Measurements from ENCODE around the gene ABCC1.
"Not testable (repeated sequence)": the region's sequence is repeated elsewhere in the genome, so short reads cannot be mapped to it uniquely, and the experiment has no call there.

ABCC1 gene

DNA sequence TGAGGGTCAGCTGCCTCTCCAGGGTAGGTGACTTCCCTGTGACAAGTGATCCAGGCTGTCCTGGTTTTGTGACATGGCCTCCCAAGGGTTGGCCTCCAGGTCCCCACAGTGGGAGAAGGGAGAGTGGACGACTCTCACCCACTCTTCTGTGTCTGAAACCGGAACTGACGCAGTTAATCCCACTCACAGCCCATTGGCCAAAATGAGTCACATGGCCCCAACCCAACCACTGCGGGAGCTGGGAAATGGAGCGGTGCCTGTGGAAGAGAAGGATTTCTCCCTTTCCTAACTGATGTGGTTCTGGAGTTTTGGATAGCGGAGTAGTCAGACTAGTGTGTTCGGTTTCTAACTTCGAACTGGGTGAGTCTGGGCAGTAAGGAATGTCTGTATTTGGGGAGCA is 194.5 kb downstream of the ABCC1 start:
- ATAC-seq: no peak

DNA sequence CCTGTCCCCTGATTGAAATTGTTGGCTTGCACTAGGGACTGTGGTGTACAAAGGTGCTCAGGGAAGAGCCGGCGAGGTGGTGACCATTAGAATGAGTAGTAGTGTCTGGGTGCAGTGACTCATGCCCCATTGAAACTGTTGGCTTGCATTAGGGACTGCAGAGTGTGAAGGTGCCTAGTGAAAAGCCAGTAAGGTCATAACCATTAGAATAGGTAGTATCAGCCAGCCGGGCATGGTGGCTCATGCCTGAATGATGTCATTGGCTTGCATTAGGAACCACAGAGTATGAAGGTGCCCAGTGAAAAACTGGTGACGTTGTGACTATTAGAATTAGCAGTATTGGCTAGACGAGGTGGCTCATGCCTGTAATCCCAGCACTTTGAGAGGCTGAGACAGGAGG is 195.0 kb downstream of the ABCC1 start:
- ATAC-seq: no peak

DNA sequence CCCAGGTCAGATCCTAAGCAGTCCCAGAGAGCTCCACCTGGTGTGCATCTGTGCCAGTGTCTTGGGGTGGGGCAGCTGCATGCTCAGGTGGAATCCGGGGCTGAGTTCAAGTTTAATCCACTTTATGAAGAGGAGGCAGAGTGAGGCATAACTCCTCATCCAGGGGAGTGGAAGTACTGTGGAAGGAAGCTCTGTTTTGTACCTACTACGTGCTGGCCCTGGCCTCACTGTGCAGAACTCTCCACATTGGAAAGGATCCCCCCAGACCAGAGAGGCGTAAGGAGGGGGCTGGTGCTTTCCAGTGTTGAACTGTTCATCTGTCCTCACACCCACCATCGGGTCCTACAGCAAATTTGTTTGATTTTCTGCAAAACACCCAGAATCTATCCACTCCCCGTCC is 195.9 kb downstream of the ABCC1 start:
- ATAC-seq: no peak

DNA sequence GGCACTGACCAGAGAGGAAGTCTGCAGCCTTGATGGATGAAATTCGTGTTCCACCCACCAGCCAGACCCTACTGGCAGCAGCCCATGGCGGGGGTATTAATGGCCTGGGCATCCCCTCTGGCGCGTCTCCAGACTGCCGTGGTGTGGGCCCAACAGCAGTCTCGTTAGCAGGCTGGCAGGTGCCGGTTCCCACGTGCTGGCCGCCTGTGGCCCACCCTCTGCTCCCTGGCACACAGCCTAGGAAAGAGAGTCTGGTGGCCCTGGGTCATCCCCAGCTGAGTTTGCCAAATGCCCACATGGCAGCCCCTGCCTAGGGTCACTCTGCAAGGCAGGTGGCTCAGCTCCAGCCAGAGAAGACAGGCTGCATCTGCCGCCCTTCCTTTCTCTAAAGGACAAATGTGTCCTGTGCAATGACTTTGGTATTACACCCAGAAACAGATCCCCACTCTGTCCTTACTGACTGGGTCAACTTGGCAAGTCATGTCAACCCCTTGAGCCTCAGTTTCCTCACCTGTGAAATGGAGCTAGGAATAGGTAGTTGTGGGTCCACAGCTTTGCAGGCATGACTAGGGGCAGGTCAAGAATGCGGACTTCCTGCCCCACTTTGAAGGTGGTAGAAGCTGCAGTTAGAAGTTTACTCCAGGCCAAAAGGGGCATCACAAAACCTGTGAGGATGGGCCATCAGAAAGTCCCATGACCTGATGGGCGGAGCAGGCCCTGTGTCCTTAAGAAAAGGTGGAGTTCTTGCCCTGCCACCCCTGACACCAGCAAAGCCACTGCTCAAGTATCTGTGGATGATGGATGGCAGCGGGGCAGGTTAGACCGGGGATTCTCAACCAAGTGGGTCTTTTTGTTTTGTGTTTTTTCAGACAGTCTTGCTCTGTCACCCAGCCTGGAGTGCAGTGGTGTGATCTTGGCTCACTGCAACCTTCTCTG is 197.2 kb downstream of the ABCC1 start:
- no peak for ATAC-seq

DNA sequence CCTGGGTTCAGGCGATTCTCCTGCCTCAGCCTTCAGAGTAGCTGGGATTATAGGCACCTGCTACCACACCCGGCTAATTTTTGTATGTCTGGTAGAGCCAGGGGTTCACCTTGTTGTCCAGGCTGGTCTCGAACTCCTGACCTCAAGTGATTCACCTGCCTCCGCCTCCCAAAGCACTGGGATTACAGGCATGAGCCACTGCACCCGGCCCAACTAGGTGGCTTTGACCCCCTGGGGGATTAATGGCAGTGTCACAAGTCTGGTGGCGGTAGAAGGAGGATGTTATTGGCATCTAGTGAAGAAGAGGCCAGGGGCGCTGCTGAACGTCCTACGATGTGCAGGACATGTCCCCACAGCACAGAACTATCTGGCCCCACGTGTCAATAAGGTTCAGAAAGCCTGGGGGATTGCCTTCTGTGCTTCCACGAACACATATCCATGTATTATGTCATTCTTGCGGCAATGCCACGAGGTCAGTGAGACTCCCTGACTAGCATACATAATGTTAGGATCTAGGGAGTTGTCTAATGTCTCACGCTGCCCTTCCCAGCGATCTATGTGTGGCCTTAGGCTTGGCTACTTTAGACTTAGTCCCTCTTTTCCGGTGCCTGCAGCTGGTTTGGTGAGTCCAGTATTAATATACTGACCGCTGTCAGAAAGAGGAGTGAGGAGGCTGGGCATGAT is 198.0 kb downstream of the ABCC1 start:
- no peak for ATAC-seq

DNA sequence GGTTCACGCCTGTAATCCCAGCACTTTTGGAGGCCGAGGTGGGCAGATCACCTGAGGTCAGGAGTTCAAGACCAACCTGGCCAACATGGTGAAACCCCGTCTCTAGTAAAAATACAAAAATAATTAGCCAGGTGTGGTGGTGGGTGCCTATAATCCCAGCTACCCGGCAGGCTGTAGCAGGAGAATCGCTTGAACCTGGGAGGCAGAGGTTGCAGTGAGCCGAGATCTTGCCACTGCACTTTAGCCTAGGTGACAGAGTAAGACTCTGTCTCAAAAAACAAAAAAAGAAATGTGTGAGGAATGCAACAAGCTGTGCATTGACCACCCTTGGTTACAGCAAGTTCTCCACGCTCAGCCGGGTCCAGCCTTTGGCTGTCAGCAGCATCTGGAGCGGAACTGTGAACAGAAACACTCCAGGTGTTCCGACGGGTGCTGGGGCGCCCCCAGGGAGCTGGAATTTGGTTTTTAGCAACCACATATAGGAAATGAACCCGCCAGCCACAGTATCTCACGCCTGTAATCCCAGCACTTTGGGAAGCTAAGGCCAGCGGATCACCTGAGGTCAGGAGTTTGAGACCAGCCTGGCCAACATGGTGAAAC is 198.7 kb downstream of the ABCC1 start:
- ATAC-seq: not testable (repeated sequence)

DNA sequence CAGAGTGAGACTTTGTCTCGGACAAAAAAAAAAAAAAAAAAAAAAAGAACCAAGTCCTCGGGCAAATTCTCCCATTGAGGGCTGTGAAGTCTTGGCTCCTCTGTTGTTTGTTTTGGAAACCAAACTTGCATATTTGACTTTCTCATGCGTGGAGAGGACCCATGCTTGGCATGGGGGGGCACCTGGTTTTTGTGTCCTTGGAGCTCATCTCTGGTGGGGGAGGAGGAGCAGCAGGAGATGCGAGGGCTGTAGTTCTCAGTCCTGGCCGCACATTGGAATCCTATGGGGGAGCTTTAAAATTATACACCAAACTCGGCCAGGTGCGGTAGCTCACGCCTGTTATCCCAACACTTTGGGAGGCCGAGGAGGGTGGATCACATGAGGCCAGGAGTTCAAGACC is 199.3 kb downstream of the ABCC1 start:
- ATAC-seq: no peak

DNA sequence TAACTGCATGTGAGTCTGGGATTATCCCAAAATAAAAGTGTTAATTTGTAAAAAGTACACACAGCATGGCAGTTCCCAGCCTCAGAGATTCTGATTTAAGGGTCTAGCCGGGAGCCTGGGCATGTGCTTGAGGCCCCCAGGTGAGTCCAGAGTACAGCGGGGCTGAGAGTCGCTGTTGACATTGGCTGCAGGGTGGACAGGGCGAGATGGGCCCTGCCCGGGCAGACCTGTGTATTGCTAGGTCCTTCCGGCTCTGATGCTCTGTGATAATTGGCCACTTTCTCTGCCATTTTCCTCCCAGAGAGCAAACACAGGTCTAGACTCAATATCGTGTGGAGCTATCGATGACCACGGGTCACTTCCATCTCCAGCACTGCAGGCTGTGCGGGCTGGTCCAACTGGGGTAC is 200.3 kb downstream of the ABCC1 start:
- ATAC-seq: no peak

DNA sequence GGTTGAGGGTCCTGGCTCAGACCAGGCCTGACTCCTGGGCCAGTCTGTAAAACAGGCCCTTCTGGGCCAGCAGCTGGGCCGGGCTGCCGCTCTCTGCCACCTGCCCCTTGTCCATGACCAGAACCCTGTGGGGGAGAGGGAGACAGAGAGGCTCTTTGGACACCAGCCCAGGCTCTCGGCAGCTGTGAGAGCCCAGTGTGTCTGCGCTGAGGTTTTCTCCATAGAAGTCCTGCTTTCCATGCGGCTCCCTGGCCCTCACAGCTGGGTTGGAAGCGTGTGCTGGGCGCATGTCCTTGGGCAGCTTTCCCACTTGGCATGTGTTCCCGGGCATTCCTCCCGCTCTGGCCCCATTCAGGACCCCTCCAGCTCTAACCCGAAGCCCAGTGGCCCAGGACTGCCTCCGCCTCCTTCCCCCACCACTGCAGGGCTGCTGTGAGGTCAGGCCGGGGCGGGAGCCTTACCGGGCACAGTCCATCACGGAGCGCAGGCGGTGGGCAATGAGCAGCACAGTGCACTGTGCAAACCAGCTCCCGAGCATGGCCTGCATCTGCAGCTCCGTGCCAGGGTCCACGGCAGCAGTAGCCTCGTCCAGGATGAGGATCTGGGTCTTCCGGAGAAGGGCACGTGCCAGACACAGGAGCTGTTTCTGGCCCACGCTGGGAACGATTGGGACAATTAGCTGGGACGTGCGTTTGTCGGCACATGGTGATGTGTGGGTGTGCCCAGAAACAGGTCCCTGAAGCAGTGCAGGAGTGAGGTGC is 200.9 kb downstream of the ABCC1 start:
- no peak for ATAC-seq

DNA sequence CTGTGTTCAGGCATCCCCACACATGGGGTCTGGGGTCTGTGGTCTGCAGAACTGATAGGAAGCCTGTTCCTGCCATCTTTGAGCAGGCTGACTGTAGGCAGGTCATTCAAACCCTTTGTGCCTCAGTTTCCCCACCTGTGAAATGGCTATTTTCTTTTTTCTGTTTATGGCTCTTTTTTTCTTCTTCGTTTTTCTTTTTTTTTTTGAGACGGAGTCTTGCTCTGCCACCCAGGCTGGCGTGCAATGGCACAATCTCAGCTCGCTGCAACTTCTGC is 201.4 kb downstream of the ABCC1 start:
- ATAC-seq: no peak

DNA sequence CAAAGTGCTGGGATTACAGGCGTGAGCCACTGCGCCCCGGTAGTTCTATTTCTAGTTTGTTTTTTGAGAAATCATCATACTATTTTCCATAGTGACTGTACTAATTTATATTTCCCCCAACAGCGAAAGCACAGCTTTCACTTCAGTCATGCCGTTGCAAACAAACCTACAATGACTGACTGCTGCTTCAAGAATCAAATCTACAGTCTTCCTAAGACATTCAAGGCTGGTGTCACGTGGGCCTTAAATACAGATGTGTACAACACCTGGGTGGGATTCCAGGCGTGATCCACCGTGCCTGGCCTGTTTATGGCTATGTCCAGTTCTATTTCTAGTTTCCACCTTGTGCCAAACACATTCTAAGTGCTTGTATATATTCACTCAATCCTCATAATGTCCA is 201.9 kb downstream of the ABCC1 start:
- ATAC-seq: peak; percentile 4 to 50

DNA sequence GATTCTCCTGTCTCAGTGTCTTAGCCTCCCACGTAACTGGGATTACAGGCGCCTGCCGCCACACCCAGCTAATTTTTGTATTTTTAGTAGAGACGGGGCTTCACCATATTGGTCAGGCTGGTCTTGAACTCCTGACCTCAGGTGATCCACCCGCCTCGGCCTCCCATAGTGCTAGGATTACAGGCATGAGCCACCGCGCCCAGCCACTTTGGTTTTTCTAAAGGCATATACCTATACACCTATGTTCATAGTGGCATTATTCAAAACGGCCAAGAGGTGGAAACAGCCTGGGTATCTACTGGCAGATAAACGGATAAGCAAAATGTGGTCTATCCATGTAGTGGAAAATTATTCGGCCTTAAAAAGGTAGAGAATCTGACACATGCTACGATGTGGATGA is 203.6 kb downstream of the ABCC1 start:
- ATAC-seq: not testable (repeated sequence)

DNA sequence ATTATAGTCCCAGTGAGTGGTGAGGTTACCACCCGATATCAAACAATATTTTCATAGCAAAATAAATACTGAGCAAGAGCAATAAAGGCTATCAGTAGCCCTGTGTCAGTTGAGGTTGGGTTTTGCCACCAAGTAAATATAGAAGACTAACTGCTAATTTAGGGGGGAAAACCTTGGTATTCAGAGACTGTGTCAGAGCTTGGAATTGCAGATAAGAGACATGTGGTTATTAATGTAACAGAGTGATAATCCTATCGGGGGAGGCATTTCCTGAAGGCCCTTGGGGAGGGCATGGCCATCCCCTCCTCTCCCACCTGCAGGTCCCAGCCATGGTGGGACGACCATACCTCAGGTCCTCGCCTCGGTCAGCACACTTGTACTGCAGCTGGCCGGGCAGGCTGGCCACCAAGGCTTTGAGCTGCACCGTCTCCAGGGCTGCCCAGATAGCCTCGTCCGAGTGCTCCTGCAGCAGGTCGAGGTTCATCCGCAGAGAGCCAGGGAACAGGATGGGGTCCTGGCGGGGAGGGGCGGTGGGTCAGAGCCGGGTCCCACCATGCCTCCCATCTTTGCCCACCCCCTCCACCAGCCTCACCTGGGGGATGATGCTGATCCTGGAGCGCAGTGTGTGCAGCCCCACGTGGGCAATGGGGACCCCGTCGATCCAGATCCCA is 205.0 kb downstream of the ABCC1 start:
- no peak for ATAC-seq

DNA sequence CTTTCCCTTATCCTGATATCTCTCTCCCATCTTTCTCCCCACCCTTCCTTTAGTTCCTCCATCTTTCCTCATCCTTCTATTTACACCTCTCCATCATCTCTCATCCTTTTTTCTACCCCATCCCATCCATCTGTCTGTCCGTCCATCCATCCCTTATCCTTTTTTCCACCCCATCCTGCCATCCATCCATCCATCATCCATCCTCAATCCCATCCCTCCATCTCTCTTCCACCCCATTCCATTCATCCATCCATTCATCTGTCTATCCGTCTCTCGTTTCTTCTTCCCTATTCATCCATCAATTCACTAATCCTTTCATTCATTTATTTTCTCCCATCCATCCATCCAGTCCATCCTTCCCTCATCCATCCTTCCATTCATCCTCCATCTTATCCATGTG is 205.8 kb downstream of the ABCC1 start:
- ATAC-seq: no peak

DNA sequence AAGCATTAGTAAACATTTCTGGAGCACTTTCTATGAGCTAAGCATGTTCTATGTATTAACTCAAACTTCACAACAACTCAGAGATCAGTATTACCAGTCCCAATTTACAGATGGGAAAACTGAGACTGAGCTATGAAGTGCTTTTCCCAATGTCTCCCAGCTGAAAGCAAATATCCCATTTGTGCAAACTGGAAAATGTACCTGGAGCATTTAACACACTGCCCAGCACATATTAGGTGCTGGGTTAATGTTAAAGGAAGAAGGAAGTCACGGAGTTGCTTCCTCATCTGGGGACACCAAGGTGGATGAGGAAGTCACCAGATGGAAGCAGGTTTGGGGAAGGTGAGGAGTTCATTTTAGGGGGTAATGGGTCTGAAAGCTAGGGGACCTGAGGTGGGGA is 207.8 kb downstream of the ABCC1 start:
- no peak for ATAC-seq

DNA sequence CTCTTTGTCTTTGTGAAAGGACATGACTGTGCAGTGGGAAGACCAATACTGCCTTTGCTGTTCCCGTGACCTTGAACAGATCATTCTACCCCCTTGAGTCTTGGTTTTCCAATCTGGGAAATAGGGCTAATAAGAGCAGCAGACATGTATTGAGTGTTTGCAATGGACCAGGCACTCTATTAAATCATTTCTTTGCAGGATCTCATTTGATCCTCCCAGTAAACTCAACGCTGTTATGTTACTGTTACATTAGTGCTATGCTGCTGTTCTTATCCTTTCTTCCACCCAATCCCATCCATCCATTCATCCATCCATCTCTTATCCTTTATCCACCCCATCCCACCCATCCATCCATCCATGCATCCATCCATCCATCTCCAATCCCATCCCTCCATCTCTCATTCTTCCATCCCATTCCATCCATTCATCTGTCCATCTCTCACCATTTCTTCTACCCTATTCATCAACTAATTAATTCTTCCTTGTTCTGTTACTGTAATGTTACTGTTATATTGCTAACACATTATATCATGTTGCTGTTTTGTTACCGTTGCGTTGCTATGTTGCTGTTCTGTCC is 208.8 kb downstream of the ABCC1 start:
- no peak for ATAC-seq

DNA sequence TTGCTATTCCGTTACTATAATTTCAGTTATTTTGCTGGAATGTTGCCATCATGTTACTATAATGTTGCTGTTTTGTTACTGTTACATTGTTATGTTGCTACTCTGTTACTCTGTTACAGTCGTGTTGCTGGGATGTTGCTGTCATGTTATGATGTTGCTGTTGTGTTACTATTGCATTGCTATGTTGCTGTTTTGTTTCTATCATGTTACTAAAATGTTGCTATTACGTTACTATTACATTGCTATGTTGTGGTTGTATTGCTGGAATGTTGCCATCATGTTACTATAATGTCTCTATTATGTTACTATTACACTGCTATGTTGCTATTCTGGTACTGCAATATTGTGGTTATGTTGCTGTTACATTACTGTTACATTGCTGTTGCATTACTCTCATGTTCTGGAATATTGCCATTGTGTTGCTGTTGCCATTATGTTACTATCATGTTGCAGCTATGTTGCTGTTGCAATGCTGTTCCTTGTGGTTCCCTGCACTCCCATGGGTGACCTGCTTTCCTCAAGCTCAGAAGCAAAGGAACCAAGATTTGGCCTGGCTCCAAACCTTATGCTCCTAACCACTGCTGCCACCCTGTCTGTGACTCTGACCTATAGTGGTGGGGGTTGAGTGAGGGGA is 209.4 kb downstream of the ABCC1 start:
- no peak for ATAC-seq

DNA sequence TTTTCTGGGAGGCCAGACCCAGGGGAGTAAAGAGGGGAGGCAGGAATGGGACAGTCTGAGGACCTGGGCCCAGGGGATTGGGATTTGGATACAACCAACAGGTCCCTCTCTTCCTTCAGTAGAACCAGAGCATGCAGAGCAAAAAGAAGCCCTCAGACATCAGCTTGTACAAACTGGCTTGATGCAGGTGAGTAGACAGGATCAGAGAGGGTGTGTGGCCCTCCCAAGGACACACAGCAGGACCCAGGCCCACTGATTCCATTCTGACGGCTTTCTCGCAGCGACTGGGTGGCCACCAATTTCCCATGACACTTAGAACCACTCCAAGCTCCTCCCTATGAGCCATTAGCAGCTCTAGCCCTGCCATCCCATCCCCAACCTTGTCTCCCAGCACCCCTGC is 210.2 kb downstream of the ABCC1 start:
- no peak for ATAC-seq

DNA sequence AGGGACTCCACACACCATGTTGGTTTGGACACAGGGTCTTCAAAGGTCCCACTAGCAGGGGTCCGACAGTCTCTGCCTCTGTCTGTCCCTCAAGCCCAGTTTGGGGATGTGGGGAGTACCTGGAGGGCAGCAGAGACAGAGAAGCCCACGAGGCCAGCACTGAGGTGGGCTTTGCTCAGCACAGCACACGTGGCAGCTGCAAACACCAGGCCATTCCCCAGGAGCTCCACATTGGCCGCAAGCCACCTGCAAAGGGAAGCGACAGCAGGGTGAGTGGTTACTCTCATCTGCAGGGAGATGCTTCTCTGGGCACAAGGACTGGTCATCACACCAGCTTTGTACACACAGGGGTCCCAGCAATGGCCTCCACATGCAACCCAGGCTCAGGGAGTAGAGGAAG is 211.9 kb downstream of the ABCC1 start:
- ATAC-seq: no peak

DNA sequence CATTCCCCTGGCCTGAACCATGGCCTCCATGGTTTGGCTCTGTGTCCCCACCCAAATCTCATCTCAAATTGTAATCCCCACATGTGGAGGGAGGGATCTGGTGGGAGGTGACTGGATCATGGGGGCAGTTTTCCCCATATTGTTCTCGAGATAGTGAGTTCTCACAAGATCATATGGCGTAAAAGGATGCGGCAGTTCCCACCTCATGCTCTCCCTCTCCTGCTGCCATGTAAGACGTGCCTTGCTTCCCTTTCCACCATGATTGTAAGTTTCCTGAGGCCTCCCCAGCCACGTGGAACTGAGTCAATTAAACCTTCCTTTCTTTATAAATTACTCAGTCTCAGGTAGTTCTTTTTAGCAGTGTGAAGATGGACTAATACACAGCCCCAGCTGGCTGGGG is 212.4 kb downstream of the ABCC1 start:
- not testable (repeated sequence) for ATAC-seq

DNA sequence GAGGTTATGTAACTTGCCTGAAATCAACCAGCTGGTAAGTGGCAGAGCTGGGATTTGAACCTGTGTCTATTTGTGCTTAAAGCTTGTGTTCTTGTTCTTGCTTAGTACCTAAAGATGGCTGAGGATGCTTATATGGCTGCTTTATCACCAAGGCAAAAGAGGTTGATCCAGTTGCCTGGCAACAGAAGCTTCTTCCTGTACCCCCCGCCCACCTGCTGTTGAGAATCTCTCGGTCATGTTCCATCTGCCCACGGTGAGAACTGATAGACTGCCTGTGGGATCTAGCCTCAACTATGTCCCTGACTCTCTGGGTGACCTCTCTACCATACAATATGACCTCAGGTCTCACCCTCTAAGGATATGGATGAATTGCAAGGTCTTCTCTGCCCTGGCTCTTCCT is 213.2 kb downstream of the ABCC1 start:
- ATAC-seq: no peak

DNA sequence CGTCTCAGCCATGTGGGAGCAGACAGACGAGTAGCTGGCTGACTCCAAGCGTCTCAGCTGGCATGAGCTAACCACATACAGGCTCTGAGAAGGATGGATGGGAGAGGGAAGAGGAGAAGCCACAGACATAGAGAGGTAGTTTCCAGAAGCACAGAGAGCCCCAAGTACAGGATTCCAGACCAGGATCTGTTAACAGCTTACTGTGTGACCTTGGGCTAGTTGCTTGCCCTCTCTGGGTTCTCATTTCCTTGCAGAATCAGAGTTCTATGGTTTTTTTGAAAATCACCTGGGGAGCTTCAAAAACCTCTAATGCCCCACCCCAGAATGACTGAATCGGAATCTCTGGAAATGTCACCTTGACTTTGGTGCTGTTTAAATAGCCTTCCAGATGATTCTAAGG is 213.7 kb downstream of the ABCC1 start:
- ATAC-seq: no peak
